TTC549 (cell line): Measurements from ENCODE around the gene GAN.
"Not testable (repeated sequence)": the region's sequence is repeated elsewhere in the genome, so short reads cannot be mapped to it uniquely, and the experiment has no call there.

Source experiments
- FAIRE-seq: peaks from 2 replicates; lab custom pipeline; 2012; peaks lifted over from hg19 to GRCh38; lab: Jason Lieb, UNC

The GAN gene

GRCh38 chr16:81310045-81310644, 4.6 kb upstream of the GAN start:
- no peak for FAIRE-seq

GRCh38 chr16:81311762-81312161, 3.0 kb upstream of the GAN start:
- no peak for FAIRE-seq

GRCh38 chr16:81313701-81314602, 810 bp upstream of the GAN start:
- FAIRE-seq, result no peak

- no peak for FAIRE-seq
These were observed 761 bp downstream of the GAN start for GRCh38 chr16:81315271-81316175.

GRCh38 chr16:81316176-81316496, 1.4 kb downstream of the GAN start:
- FAIRE-seq, result no peak

- no peak for FAIRE-seq
These were observed 3.9 kb downstream of the GAN start for GRCh38 chr16:81318711-81319110.

GRCh38 chr16:81319221-81319912, 4.6 kb downstream of the GAN start:
- FAIRE-seq, result no peak

GRCh38 chr16:81321039-81321438, 6.3 kb downstream of the GAN start:
- FAIRE-seq, result no peak

- no peak for FAIRE-seq
These were observed 6.8 kb downstream of the GAN start for GRCh38 chr16:81321536-81321935.

GRCh38 chr16:81324808-81325207, 10.0 kb downstream of the GAN start:
- no peak for FAIRE-seq

- no peak for FAIRE-seq
These were observed 12.2 kb downstream of the GAN start for GRCh38 chr16:81327011-81327410.

GRCh38 chr16:81327447-81328196, 12.9 kb downstream of the GAN start:
- FAIRE-seq, result no peak

GRCh38 chr16:81329947-81330346, 15.2 kb downstream of the GAN start:
- no peak for FAIRE-seq

GRCh38 chr16:81333356-81333755, 18.6 kb downstream of the GAN start:
- FAIRE-seq, result no peak

GRCh38 chr16:81335669-81336068, 20.9 kb downstream of the GAN start:
- no peak for FAIRE-seq

GRCh38 chr16:81337097-81337496, 22.3 kb downstream of the GAN start:
- no peak for FAIRE-seq

GRCh38 chr16:81345172-81345571, 30.4 kb downstream of the GAN start:
- FAIRE-seq, result not testable (repeated sequence)

GRCh38 chr16:81347425-81347824, 32.7 kb downstream of the GAN start:
- FAIRE-seq, result no peak

- FAIRE-seq, result no peak
These were observed 35.0 kb downstream of the GAN start for GRCh38 chr16:81349608-81350305.

- FAIRE-seq, result no peak
These were observed 35.5 kb downstream of the GAN start for GRCh38 chr16:81350306-81350615.

- no peak for FAIRE-seq
These were observed 39.1 kb downstream of the GAN start for GRCh38 chr16:81353895-81354294.
